Measurements from ENCODE around the gene SLCO2A1.

The SLCO2A1 gene

GRCh38 chr3:134029734-134030378, at the start of gene SLCO2A1:
TSS of gene SLCO2A1 (minus strand) at chr3:134029925. CDS start at chr3:134029802, 123 bp downstream.
- no peak for DNase-seq (ENCODE audit: low read depth)
- no peak for TF ChIP-seq CTCF (IDR thresholded peaks at IDR 0.05; ENCODE audit: control insufficient read depth, insufficient read depth, low read depth, low read length, missing control alignments)
- peak within 1 kb of the TSS; percentile 31 for H3K4me3 ChIP-seq (ENCODE audit: control insufficient read depth, low read depth, low read length)

GRCh38 chr3:134079111-134079547, 49.4 kb upstream of the SLCO2A1 start:
- no peak for DNase-seq (ENCODE audit: low read depth)
- no peak for TF ChIP-seq CTCF (IDR thresholded peaks at IDR 0.05; ENCODE audit: control insufficient read depth, insufficient read depth, low read depth, low read length, missing control alignments)
- no peak overlapping the region for H3K4me3 ChIP-seq (ENCODE audit: control insufficient read depth, low read depth, low read length)

- DNase-seq (ENCODE audit: low read depth), result no peak
- no peak for TF ChIP-seq CTCF (IDR thresholded peaks at IDR 0.05; ENCODE audit: control insufficient read depth, insufficient read depth, low read depth, low read length, missing control alignments)
Measured at GRCh38 chr3:134078169-134078831, 48.6 kb upstream of the SLCO2A1 start.

GRCh38 chr3:134077649-134078161, 48.0 kb upstream of the SLCO2A1 start:
- H3K4me3 ChIP-seq (ENCODE audit: control insufficient read depth, low read depth, low read length), result no peak overlapping the region
- TF ChIP-seq CTCF (IDR thresholded peaks at IDR 0.05; ENCODE audit: control insufficient read depth, insufficient read depth, low read depth, low read length, missing control alignments), result no peak
- no peak for DNase-seq (ENCODE audit: low read depth)

More at GRCh38 chr3:134078169-134078831, 48.6 kb upstream of the SLCO2A1 start:
- no peak overlapping the region for H3K4me3 ChIP-seq (ENCODE audit: control insufficient read depth, low read depth, low read length)

- no peak for TF ChIP-seq CTCF (IDR thresholded peaks at IDR 0.05; ENCODE audit: control insufficient read depth, insufficient read depth, low read depth, low read length, missing control alignments)
- no peak for DNase-seq (ENCODE audit: low read depth)
- no peak overlapping the region for H3K4me3 ChIP-seq (ENCODE audit: control insufficient read depth, low read depth, low read length)
Measured at GRCh38 chr3:134076851-134077250, 47.1 kb upstream of the SLCO2A1 start.

- TF ChIP-seq CTCF (IDR thresholded peaks at IDR 0.05; ENCODE audit: control insufficient read depth, insufficient read depth, low read depth, low read length, missing control alignments), result no peak
- no peak for DNase-seq (ENCODE audit: low read depth)
- H3K4me3 ChIP-seq (ENCODE audit: control insufficient read depth, low read depth, low read length), result no peak overlapping the region
Measured at GRCh38 chr3:134075846-134076245, 46.1 kb upstream of the SLCO2A1 start.

Measured in AG09309 (cell line).